Esophagus muscularis mucosa (tissue), 4 donors: Measurements from ENCODE around the gene GRIN3B. TPM values are rescaled to one million over a fixed set of nuclear protein-coding genes. Genes with fewer than 3 reads are reported as not detected.

Experiments
- DNase-seq: peaks from one replicate; pipeline ENCODE4 v3.0.0-alpha.2; 2017; ENCODE audit errors: extremely low spot score
- H3K27ac ChIP-seq, 4 donors: fragments of 200-600 bp; sonication (generic); replicated peaks in 1 of 4; 1 replicate in 3 of 4; 2 replicates in 1 of 4; pipeline ENCODE4 v1.5.1; 2016 to 2019; ENCODE audit warnings: mild to moderate bottlenecking in 1 of 4
- H3K27me3 ChIP-seq, 4 donors: fragments of 200-600 bp; sonication (generic); one replicate each; pipeline versions ENCODE4 v1.5.1 to v1.6.0; 2016 to 2019
- H3K36me3 ChIP-seq, 4 donors: fragments of 200-600 bp; sonication (generic); one replicate each; pipeline ENCODE4 v1.5.1; 2016 to 2019
- H3K4me1 ChIP-seq, 4 donors: fragments of 200-600 bp; sonication (generic); one replicate each; pipeline ENCODE4 v1.5.1; 2016 to 2019
- H3K4me3 ChIP-seq, 4 donors: fragments of 200-600 bp; sonication (generic); 1 replicate in 2 of 4; 2 replicates in 2 of 4; pipeline ENCODE4 v1.5.1; 2016 to 2019; ENCODE audit warnings: mild to moderate bottlenecking in 4 of 4, moderate library complexity in 1 of 4
- H3K9me3 ChIP-seq, 4 donors: fragments of 200-600 bp; sonication (generic); 1 replicate in 3 of 4; 2 replicates in 1 of 4; pipeline ENCODE4 v1.5.1; 2016 to 2019
- CTCF ChIP-seq, 3 experiments: fragments of 200-600 bp in 2 of 3; fragments of 450-650 bp in 1 of 3; sonication (generic) in 2 of 3; IDR thresholded peaks; one replicate each; pipeline ENCODE4 v1.5.1; 2017 to 2019; ENCODE audit warnings: antibody characterized with exemption in 3 of 3, mild to moderate bottlenecking in 2 of 3, moderate library complexity in 1 of 3
- EP300 ChIP-seq: sonication (generic); formaldehyde crosslinking; IDR thresholded peaks from one replicate; pipeline ENCODE4 v1.6.1; 2017; ENCODE audit warnings: antibody characterized with exemption
- POLR2A ChIP-seq: fragments of 450-650 bp; IDR thresholded peaks from one replicate; pipeline ENCODE4 v1.6.1; 2017; ENCODE audit warnings: antibody characterized with exemption, moderate library complexity, mild to moderate bottlenecking, low read depth
- POLR2AphosphoS5 ChIP-seq, 2 donors: sonication (generic); formaldehyde crosslinking; IDR thresholded peaks; one replicate each; pipeline ENCODE4 v1.6.1; 2017; ENCODE audit warnings: antibody characterized with exemption in 2 of 2
- WGBS: methylation state at CpG from one replicate; pipeline ENCODE4 v1.1.5; 2018; 5-methylcytosine and 5-hydroxymethylcytosine counted together
- intact Hi-C: fragments of 100-400 bp; cut with DNase I; formaldehyde crosslinking; loops from one replicate; pipeline ENCODE4 v1.15.1; 2023
- total RNA-seq, 4 donors: library from RNA; depleted of rRNA; stranded (reverse); fragments of >200 nt; gene quantifications; one replicate each; pipeline versions ENCODE4 v1.1.0 to v1.2.1, GENCODE V29; 2016

GRIN3B gene
- total RNA-seq, 4 donors from 2014 or later, result 0.13 to 0.17 TPM; not detected in 2

GRCh38 chr19:1014161-1015060, 14.2 kb downstream of the GRIN3B start:
- Histone ChIP-seq H3K9me3 (no peaks in the 10 kb centered on the region), H3K27me3 (no peaks in the 10 kb centered on the region), H3K4me1 (peaks cover 48 to 66% (median 53%) of the 10 kb centered on the region in 4 donors), H3K36me3 (peaks cover 43 to 58% (median 56%) of the 10 kb centered on the region in 4 donors), H3K27ac (no peak overlapping the region), H3K4me3 (no peak overlapping the region)
- no peak for DNase-seq
- intact Hi-C loops, result no loop called here
- no peak for TF ChIP-seq EP300
- no peak for TF ChIP-seq POLR2AphosphoS5 (IDR thresholded peaks at IDR 0.05)
- no peak for TF ChIP-seq POLR2A
- no peak for TF ChIP-seq CTCF (IDR thresholded peaks at IDR 0.05)
- 93% methylated on average over 35 of the region's 49 CpGs for WGBS

GRCh38 chr19:1015061-1015781, 15.0 kb downstream of the GRIN3B start:
- peaks cover 56 to 74% (median 61%) of the 10 kb centered on the region in 4 donors for H3K4me1 ChIP-seq
- intact Hi-C loops, result no loop called here
- 90% methylated on average over 7 of the region's 29 CpGs for WGBS

DNA sequence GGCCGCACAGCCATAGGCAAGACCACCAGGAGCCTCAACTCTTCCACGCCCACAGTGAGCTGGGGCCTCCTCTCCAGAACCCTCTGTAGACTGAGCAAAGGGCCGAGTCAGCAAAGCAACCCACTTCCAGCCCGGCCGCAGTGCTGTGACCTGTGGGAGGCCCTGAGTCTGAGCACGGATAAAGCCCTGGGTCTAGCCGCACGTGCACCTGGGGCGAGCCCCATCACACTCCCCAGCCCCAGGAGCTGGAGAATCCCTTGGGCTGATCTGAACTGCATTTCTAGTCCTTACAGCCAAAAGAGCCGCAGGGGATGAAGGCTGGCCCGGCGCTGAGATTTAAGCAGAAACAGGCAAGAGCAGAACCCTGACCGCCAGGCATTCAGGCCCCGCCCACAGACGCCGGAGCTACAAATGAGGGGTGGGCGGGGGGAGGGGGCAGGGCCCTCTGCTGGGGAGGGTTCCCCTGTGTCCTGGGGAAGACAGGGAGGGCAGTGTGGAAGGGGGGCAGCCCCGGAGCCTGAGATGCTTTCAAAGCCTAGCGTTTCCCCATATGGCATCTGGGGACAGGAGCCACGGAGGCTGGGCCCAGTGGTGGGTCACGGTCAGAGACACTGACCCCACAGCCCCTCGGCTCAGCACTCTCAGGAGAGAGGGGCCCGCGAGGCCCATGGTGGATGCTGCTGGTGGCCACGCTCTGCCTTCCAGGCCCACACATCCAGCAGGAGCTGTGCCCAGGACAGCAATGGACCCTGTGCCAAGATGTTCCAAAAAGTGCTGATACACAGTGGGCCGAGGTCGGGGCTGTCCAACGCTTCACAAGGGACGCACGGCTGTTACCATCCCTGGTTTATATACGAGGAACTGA, 15.8 kb downstream of the GRIN3B start:
- Histone ChIP-seq H3K4me1 (peaks cover 57 to 77% (median 63%) of the 10 kb centered on the region in 4 donors), H3K27me3 (no peaks in the 10 kb centered on the region), H3K9me3 (no peaks in the 10 kb centered on the region), H3K36me3 (peaks cover 28 to 42% (median 40%) of the 10 kb centered on the region in 4 donors), H3K27ac (peak overlapping the region in 3 of 4 donors; percentile 20 to 47 (median 46)), H3K4me3 (peak overlapping the region in 1 of 4 donors; percentile 5)
- TF ChIP-seq CTCF (IDR thresholded peaks at IDR 0.05), result no peak
- no peak for TF ChIP-seq POLR2AphosphoS5 (IDR thresholded peaks at IDR 0.05)
- TF ChIP-seq POLR2A, result no peak
- TF ChIP-seq EP300, result no peak
- no peak for DNase-seq
- intact Hi-C loops, result no loop called here
- WGBS, result 71% methylated on average over 17 of the region's 31 CpGs

More at GRCh38 chr19:1015061-1015781, 15.0 kb downstream of the GRIN3B start:
- Histone ChIP-seq H3K36me3 (peaks cover 36 to 50% (median 48%) of the 10 kb centered on the region in 4 donors), H3K9me3 (no peaks in the 10 kb centered on the region), H3K27me3 (no peaks in the 10 kb centered on the region), H3K27ac (no peak overlapping the region), H3K4me3 (no peak overlapping the region)
- no peak for TF ChIP-seq CTCF (IDR thresholded peaks at IDR 0.05)
- TF ChIP-seq EP300, result no peak
- no peak for TF ChIP-seq POLR2A
- TF ChIP-seq POLR2AphosphoS5 (IDR thresholded peaks at IDR 0.05), result no peak
- DNase-seq, result no peak

DNA sequence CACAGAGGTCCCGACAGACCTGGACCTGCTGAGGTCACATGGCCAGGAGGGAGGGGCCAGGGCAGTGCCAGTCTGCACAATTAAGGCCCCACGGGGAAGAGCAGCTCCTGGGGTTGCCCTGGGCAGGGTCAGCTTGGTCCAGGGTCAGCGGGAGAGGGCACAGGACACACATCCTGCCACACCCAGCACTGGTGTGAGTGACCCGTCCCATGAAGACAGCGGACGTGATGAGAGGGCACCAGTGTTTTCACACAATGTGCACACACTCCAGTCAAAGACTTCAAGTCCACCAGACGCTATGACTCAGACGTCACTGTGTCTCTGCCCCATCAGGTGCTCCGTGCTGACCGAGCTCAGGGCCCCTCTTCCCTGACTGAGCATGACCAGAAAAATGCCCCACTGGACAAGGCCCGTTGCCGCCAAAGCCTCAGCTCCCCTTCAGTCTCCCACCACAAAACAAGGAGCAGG, 16.5 kb downstream of the GRIN3B start:
- Histone ChIP-seq H3K36me3 (peaks cover 22 to 35% (median 34%) of the 10 kb centered on the region in 4 donors), H3K4me1 (peaks cover 57 to 79% (median 66%) of the 10 kb centered on the region in 4 donors), H3K27ac (peak overlapping the region; percentile 20 to 47 (median 46)), H3K27me3 (no peaks in the 10 kb centered on the region), H3K9me3 (no peaks in the 10 kb centered on the region), H3K4me3 (peak overlapping the region in 1 of 4 donors; percentile 20)
- WGBS, result 30% methylated on average over 10 of the region's 12 CpGs
- no peak for DNase-seq
- intact Hi-C loops, result no loop called here
- TF ChIP-seq EP300, result no peak
- no peak for TF ChIP-seq POLR2A
- peak; percentile 55 for TF ChIP-seq POLR2AphosphoS5 (IDR thresholded peaks at IDR 0.05)
- no peak for TF ChIP-seq CTCF (IDR thresholded peaks at IDR 0.05)
